GM12878 (cell line): ENCODE measurements around the gene ATXN1. TPM values are rescaled to one million over a fixed set of nuclear protein-coding genes. Genes with fewer than 3 reads are reported as not detected.

Source experiments
- HCFC1 ChIP-seq: fragments of 150-350 bp; IDR thresholded peaks from 2 replicates; pipeline ENCODE4 v1.6.1; 2014; ENCODE audit warnings: low read length
- MEF2B ChIP-seq: fragments of 450-650 bp; IDR thresholded peaks from 2 replicates; pipeline ENCODE4 v1.6.1; 2018; ENCODE audit warnings: mild to moderate bottlenecking, moderate library complexity; ENCODE audit not compliant: partially characterized antibody, poor library complexity, severe bottlenecking
- SP1 ChIP-seq: IDR thresholded peaks from one replicate; pipeline ENCODE4 v1.6.1; 2011; ENCODE audit warnings: low read depth, low read length
- polyA plus RNA-seq, 11 experiments: library from polyadenylated mRNA; depleted of rRNA in 4 of 11; unstranded in 6 of 11; stranded (reverse) in 5 of 11; fragments of >200 nt; fragmentation: Nextera tagmentation in 4 of 11; fragmentation: Illumina TruSeq in 1 of 11; extraction: Ambion mirVana in 4 of 11; extraction: Trizol in 1 of 11; gene quantifications; 1 replicate in 1 of 11; 2 replicates in 10 of 11; pipeline versions ENCODE4 v1.2.1 to v1.2.3, GENCODE V29; 2011 to 2016; ENCODE audit warnings: inconsistent platforms in 2 of 11, missing spikeins in 2 of 11, low read depth in 1 of 11
- total RNA-seq, 4 experiments: library from RNA; depleted of rRNA in 3 of 4; stranded (reverse); fragments of >200 nt in 3 of 4; fragmentation: Illumina TruSeq in 1 of 4; extraction: Trizol in 1 of 4; gene quantifications; 2 replicates each; pipeline versions ENCODE4 v1.2.1 to v1.2.3, GENCODE V29; 2013 to 2021
- TF ChIP-seq, protein P1 (sequence below): fragments of 450-650 bp; IDR thresholded peaks from 2 replicates; pipeline ENCODE4 v1.6.1; 2016; ENCODE audit warnings: mild to moderate bottlenecking
- TF ChIP-seq, protein P2 (sequence below): fragments of 450-650 bp; formaldehyde crosslinking; IDR thresholded peaks from 2 replicates; pipeline ENCODE4 v1.5.0; 2022; ENCODE audit warnings: mild to moderate bottlenecking, missing genetic modification characterization

ATXN1 gene
- total and polyA plus RNA-seq, 10 of the 15 experiments (the other 5 are each of a cell fraction or from before 2014, with no cell fraction given) = 12.2 to 51.2 (median 20.5) TPM

DNA sequence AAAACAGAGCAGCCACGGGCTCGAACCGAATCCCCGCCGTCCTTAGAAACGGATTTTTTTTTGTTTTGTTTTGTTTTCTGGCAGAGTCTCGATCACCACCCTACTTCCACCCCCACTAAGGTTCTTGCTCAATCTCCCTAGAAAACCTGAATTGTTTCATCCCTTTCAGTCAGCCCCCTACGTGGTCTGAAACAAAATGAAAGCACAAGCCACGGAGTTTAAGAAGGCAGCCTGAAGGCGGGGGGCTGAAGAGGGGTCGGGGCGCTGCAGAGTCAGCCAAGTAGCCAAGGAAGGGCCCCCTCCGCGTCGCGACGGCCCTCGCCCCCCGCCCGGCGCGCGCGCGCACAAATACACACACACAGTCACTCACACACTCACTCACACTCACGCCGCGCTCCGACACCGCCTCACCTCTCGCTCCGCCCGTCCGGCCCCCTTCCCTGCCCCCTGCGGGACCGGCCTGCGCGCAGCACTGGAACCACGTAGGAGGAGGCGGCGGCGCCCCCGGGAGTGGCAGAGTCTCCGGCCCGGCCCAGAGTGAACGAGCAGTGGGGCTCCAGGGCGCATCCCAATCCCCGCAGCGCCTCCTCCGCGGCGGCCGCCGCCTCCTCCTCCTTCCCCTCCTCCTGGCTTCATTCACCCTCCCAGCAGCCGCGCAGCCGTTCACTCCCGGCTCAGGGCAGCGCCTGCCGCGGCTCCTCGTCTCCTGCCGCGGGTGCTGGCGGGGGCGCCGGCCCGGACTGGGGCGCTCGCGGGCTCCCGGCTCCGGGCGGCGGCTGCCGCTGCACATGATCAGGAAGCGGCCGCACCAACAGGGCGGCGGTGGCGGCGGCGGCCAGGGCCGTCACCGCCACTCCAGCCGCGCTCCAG is 1.4 kb downstream of the ATXN1 start (continued):
- TF ChIP-seq, protein P1, sequence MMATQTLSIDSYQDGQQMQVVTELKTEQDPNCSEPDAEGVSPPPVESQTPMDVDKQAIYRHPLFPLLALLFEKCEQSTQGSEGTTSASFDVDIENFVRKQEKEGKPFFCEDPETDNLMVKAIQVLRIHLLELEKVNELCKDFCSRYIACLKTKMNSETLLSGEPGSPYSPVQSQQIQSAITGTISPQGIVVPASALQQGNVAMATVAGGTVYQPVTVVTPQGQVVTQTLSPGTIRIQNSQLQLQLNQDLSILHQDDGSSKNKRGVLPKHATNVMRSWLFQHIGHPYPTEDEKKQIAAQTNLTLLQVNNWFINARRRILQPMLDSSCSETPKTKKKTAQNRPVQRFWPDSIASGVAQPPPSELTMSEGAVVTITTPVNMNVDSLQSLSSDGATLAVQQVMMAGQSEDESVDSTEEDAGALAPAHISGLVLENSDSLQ = peak; percentile 53; the same call in 1 of the 2 replicates
- TF ChIP-seq, protein P2, sequence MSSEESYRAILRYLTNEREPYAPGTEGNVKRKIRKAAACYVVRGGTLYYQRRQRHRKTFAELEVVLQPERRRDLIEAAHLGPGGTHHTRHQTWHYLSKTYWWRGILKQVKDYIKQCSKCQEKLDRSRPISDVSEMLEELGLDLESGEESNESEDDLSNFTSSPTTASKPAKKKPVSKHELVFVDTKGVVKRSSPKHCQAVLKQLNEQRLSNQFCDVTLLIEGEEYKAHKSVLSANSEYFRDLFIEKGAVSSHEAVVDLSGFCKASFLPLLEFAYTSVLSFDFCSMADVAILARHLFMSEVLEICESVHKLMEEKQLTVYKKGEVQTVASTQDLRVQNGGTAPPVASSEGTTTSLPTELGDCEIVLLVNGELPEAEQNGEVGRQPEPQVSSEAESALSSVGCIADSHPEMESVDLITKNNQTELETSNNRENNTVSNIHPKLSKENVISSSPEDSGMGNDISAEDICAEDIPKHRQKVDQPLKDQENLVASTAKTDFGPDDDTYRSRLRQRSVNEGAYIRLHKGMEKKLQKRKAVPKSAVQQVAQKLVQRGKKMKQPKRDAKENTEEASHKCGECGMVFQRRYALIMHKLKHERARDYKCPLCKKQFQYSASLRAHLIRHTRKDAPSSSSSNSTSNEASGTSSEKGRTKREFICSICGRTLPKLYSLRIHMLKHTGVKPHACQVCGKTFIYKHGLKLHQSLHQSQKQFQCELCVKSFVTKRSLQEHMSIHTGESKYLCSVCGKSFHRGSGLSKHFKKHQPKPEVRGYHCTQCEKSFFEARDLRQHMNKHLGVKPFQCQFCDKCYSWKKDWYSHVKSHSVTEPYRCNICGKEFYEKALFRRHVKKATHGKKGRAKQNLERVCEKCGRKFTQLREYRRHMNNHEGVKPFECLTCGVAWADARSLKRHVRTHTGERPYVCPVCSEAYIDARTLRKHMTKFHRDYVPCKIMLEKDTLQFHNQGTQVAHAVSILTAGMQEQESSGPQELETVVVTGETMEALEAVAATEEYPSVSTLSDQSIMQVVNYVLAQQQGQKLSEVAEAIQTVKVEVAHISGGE (CRISPR knock-in tag) = no peak
- TF ChIP-seq HCFC1 (no peak), MEF2B (no peak), SP1 (no peak)
